A549 (cell line): ENCODE results near the gene USP49. TPM values are rescaled to one million over a fixed set of nuclear protein-coding genes. Genes with fewer than 3 reads are reported as not detected.

ENCODE experiments used
- ATAC-seq, 2 experiments: fragments of 200-7000 bp in 1 of 2; fragments of >200 bp in 1 of 2; cut with Nextera tagmentation in 1 of 2; cut with Tn5 transposase in 1 of 2; 3 replicates each; pipeline versions ENCODE4 v1.8.0 to v1.9.1; 2018 to 2020; ENCODE audit warnings: mild to moderate bottlenecking in 1 of 2, moderate library complexity in 1 of 2
- CTCF ChIA-PET: fragments of 300-600 bp; sonication (Branson Sonifier 250); formaldehyde crosslinking; extraction: SDS; loops from one replicate; lab custom pipeline; 2021; ENCODE audit warnings: antibody characterized with exemption, inconsistent platforms; lab: Yijun Ruan, JAX
- POLR2A ChIA-PET: fragments of 350-600 bp; formaldehyde crosslinking; extraction: SDS; loops from one replicate; lab custom pipeline; 2021; ENCODE audit warnings: antibody characterized with exemption, inconsistent platforms; lab: Yijun Ruan, JAX
- DNase-seq, 2 experiments: peaks; one replicate each; pipeline versions ENCODE4 v3.0.0 to v3.0.0-alpha.2; 2011 to 2016; ENCODE audit warnings: low read depth in 1 of 2, low spot score in 1 of 2
- FAIRE-seq: peaks from 2 replicates; lab custom pipeline; 2011; peaks lifted over from hg19 to GRCh38; lab: Jason Lieb, UNC
- H3K27ac ChIP-seq, 2 experiments: fragments of >200 bp; sonication (Bioruptor Twin); formaldehyde crosslinking; 3 replicates each; pipeline ENCODE4 v1.5.1; 2016 to 2017
- H3K4me1 ChIP-seq: fragments of >200 bp; sonication (Bioruptor Twin); formaldehyde crosslinking; 3 replicates; pipeline ENCODE4 v1.6.1; 2016
- H3K4me2 ChIP-seq: fragments of >200 bp; sonication (Bioruptor Twin); formaldehyde crosslinking; 3 replicates; pipeline ENCODE4 v1.6.1; 2016
- H3K4me3 ChIP-seq: fragments of >200 bp; sonication (Bioruptor Twin); formaldehyde crosslinking; 3 replicates; pipeline ENCODE4 v1.5.1; 2016
- H3K9me3 ChIP-seq: fragments of >200 bp; sonication (Bioruptor Twin); formaldehyde crosslinking; 3 replicates; pipeline ENCODE4 v1.6.1; 2016
- CTCF ChIP-seq: fragments of >200 bp; sonication (Bioruptor Twin); formaldehyde crosslinking; IDR thresholded peaks from 3 replicates; pipeline ENCODE4 v1.5.1; 2016
- ELK1 ChIP-seq: fragments of 150-350 bp; IDR thresholded peaks from 2 replicates; pipeline ENCODE4 v1.6.1; 2014; ENCODE audit warnings: low read depth, mild to moderate bottlenecking, low read length
- HDAC2 ChIP-seq: fragments of 200-600 bp; sonication (generic); IDR thresholded peaks from 2 replicates; pipeline ENCODE4 v1.6.1; 2016
- HES2 ChIP-seq: fragments of >200 bp; sonication (Bioruptor Twin); formaldehyde crosslinking; IDR thresholded peaks from 2 replicates; pipeline ENCODE4 v1.6.1; 2016
- HEYL ChIP-seq: fragments of 250-450 bp; sonication (Bioruptor Pico); IDR thresholded peaks from 2 replicates; pipeline ENCODE4 v1.8.0; 2021; ENCODE audit warnings: mild to moderate bottlenecking, moderate library complexity
- HMGXB4 ChIP-seq: fragments of 250-450 bp; sonication (Bioruptor Pico); IDR thresholded peaks from 2 replicates; pipeline ENCODE4 v1.5.0; 2021; ENCODE audit warnings: mild to moderate bottlenecking, moderate library complexity, borderline replicate concordance
- HOXB13 ChIP-seq: fragments of 250-450 bp; sonication (Bioruptor Pico); IDR thresholded peaks from 2 replicates; pipeline ENCODE4 v1.5.0; 2020; ENCODE audit warnings: low read depth, mild to moderate bottlenecking, moderate library complexity
- JUN ChIP-seq, 2 experiments: fragments of >200 bp; sonication (Bioruptor Twin); formaldehyde crosslinking; IDR thresholded peaks; 2 replicates in 1 of 2; 3 replicates in 1 of 2; pipeline ENCODE4 v1.6.1; 2016 to 2017
- JUNB ChIP-seq: fragments of >200 bp; sonication (Bioruptor Twin); formaldehyde crosslinking; IDR thresholded peaks from 2 replicates; pipeline ENCODE4 v1.6.1; 2016
- KDM1A ChIP-seq: fragments of 200-600 bp; sonication (generic); IDR thresholded peaks from 2 replicates; pipeline ENCODE4 v1.6.1; 2016; ENCODE audit warnings: low read depth, mild to moderate bottlenecking
- KDM5A ChIP-seq: fragments of 200-600 bp; sonication (generic); IDR thresholded peaks from 2 replicates; pipeline ENCODE4 v1.6.1; 2016; ENCODE audit warnings: antibody characterized with exemption, mild to moderate bottlenecking
- MAFK ChIP-seq: fragments of 450-650 bp; IDR thresholded peaks from 2 replicates; pipeline ENCODE4 v1.6.1; 2014; ENCODE audit not compliant: partially characterized antibody
- MYC ChIP-seq: IDR thresholded peaks from 2 replicates; pipeline ENCODE4 v1.6.1; 2012; ENCODE audit warnings: mild to moderate bottlenecking, inconsistent platforms, low read length, improper control_type of control experiment, borderline replicate concordance
- NFE2L2 ChIP-seq: fragments of 150-350 bp; conservative IDR thresholded peaks from 2 replicates; pipeline ENCODE4 v1.6.1; 2014; ENCODE audit warnings: low read length
- NPAS2 ChIP-seq: fragments of 250-450 bp; sonication (Bioruptor Pico); IDR thresholded peaks from 2 replicates; pipeline ENCODE4 v1.8.0; 2022; ENCODE audit warnings: mild to moderate bottlenecking, moderate library complexity, borderline replicate concordance
- NR3C1 ChIP-seq: fragments of >200 bp; sonication (Bioruptor Twin); formaldehyde crosslinking; IDR thresholded peaks from 3 replicates; pipeline ENCODE4 v1.6.1; 2017
- PHF8 ChIP-seq: fragments of 200-600 bp; sonication (generic); IDR thresholded peaks from 2 replicates; pipeline ENCODE4 v1.6.1; 2016; ENCODE audit warnings: low read depth, mild to moderate bottlenecking, antibody characterized with exemption, moderate library complexity, borderline replicate concordance
- POLR2A ChIP-seq: IDR thresholded peaks from 2 replicates; pipeline ENCODE4 v1.6.1; 2012; ENCODE audit warnings: mild to moderate bottlenecking, low read length
- RAD21 ChIP-seq, 2 experiments: fragments of >200 bp in 1 of 2; sonication (Bioruptor Twin) in 1 of 2; formaldehyde crosslinking in 1 of 2; IDR thresholded peaks in 1 of 2; conservative IDR thresholded peaks in 1 of 2; 2 replicates in 1 of 2; 3 replicates in 1 of 2; pipeline ENCODE4 v1.6.1; 2012 to 2018; ENCODE audit warnings: inconsistent platforms in 1 of 2
- SMC3 ChIP-seq: fragments of >200 bp; sonication (Bioruptor Twin); formaldehyde crosslinking; IDR thresholded peaks from 3 replicates; pipeline ENCODE4 v1.6.1; 2018; ENCODE audit warnings: inconsistent platforms
- SREBF2 ChIP-seq: fragments of 450-650 bp; IDR thresholded peaks from 2 replicates; pipeline ENCODE4 v1.6.1; 2014; ENCODE audit warnings: mild to moderate bottlenecking, moderate library complexity
- ZC3H11A ChIP-seq: fragments of 450-650 bp; IDR thresholded peaks from 2 replicates; pipeline ENCODE4 v1.6.1; 2014; ENCODE audit warnings: antibody characterized with exemption, mild to moderate bottlenecking
- ZSCAN20 ChIP-seq: fragments of 250-450 bp; sonication (Bioruptor Pico); IDR thresholded peaks from 2 replicates; pipeline ENCODE4 v1.8.0; 2022; ENCODE audit warnings: mild to moderate bottlenecking, moderate library complexity
- WGBS: methylation state at CpG from one replicate; pipeline ENCODE4 v1.1.6; 2017; ENCODE audit errors: missing lambda C conversion rate; 5-methylcytosine and 5-hydroxymethylcytosine counted together
- polyA plus RNA-seq, 4 experiments: library from polyadenylated mRNA; depleted of rRNA in 3 of 4; stranded (reverse); fragments of >200 nt; fragmentation: RNase III in 1 of 4; extraction: RNeasy Plus Mini Kit Qiagen cat#74134 plus additional on column Dnase treatment in 1 of 4; gene quantifications; 2 replicates in 3 of 4; 3 replicates in 1 of 4; pipeline ENCODE4 v1.2.3, GENCODE V29; 2011 to 2017

USP49 gene
- polyA plus RNA-seq, 2 of the 4 experiments (the other 2 are of a cell fraction): 2.9 to 4.3 TPM

- peaks cover 41% of the 10 kb centered on the region for H3K4me1 ChIP-seq
- H3K4me3 ChIP-seq: peak overlapping the region; percentile 80
- no peak for TF ChIP-seq RAD21 (conservative IDR thresholded peaks at IDR 0.05 in 1 of 2, IDR thresholded peaks at IDR 0.05 in 1 of 2)
- no peak for TF ChIP-seq HEYL (CRISPR knock-in tag)
- no peak for TF ChIP-seq MAFK
- TF ChIP-seq HOXB13 (CRISPR knock-in tag): no peak
- no peak for TF ChIP-seq SREBF2
- no peak for TF ChIP-seq ZC3H11A
- TF ChIP-seq ZSCAN20 (CRISPR knock-in tag): no peak
- no peak for TF ChIP-seq HMGXB4 (CRISPR knock-in tag)
- no peak for TF ChIP-seq NFE2L2
- TF ChIP-seq PHF8: no peak
- TF ChIP-seq HDAC2: no peak
- TF ChIP-seq HES2: no peak
- no peak for TF ChIP-seq JUNB
- no peak for TF ChIP-seq NPAS2 (CRISPR knock-in tag)
- no peak for TF ChIP-seq SMC3
- no peak for TF ChIP-seq JUN (IDR thresholded peaks at IDR 0.05)
- TF ChIP-seq MYC: no peak
- TF ChIP-seq ELK1: no peak
- TF ChIP-seq CTCF: no peak
- no peak for TF ChIP-seq KDM1A
- H3K27ac ChIP-seq: peak overlapping the region; percentile 99
- FAIRE-seq (no peak), ATAC-seq (no peak), DNase-seq (no peak)
- H3K9me3 ChIP-seq: no peaks in the 10 kb centered on the region
- peak overlapping the region; percentile 79 for H3K4me2 ChIP-seq
- WGBS: 2% methylated on average over 7 of the region's 7 CpGs
- POLR2A ChIA-PET: no interaction called here
- CTCF ChIA-PET: interaction anchor here (0.6 to 12.6 kb wide), 8 partner anchors 10 to 135 kb away, joined by 3 to 189 read pairs (median 7); partner anchors contain the start of genes CCND3 and TOMM6
Measured at GRCh38 chr6:41922154-41922553, 27.0 kb upstream of the USP49 start.

GRCh38 chr6:41921712-41921998 is 26.5 kb upstream of the USP49 start:
- no peak for TF ChIP-seq NR3C1
- no peak for TF ChIP-seq HES2
- peak; percentile 41; the same call in 1 of the 2 replicates for TF ChIP-seq KDM5A
- TF ChIP-seq PHF8: peak; percentile 16; the same call in 1 of the 2 replicates
- no peak for TF ChIP-seq POLR2A
- no peak for DNase-seq
- Histone ChIP-seq H3K4me3 (peak overlapping the region; percentile 80), H3K4me2 (peak overlapping the region; percentile 79), H3K9me3 (no peaks in the 10 kb centered on the region), H3K4me1 (peaks cover 44% of the 10 kb centered on the region), H3K27ac (peak overlapping the region; percentile 99)
- WGBS: 0% methylated on average over 17 of the region's 20 CpGs
- no peak for FAIRE-seq
- ChIA-PET CTCF (interaction anchor here (0.6 to 12.6 kb wide), 15 partner anchors 10 to 134 kb away, joined by 3 to 189 read pairs (median 4); partner anchors contain the start of genes CCND3, TOMM6 and USP49), POLR2A (interaction anchor here (0.6 to 1.6 kb wide), 6 partner anchors 9 to 134 kb away, joined by 3 to 18 read pairs (median 10); partner anchors contain the start of genes CCND3, TOMM6 and USP49)
- ATAC-seq: peak; percentile 21 to 31; a peak in 3 of 6 replicates
